Measurements from ENCODE around the gene CEMP1. TPM values are rescaled to one million over a fixed set of nuclear protein-coding genes. Genes with fewer than 3 reads are reported as not detected.
"Not testable (repeated sequence)": the region's sequence is repeated elsewhere in the genome, so short reads cannot be mapped to it uniquely, and the experiment has no call there.

Gene CEMP1
- total RNA-seq, 2 donors from 2014 or later, result 0.50 TPM; not detected in 1

DNA sequence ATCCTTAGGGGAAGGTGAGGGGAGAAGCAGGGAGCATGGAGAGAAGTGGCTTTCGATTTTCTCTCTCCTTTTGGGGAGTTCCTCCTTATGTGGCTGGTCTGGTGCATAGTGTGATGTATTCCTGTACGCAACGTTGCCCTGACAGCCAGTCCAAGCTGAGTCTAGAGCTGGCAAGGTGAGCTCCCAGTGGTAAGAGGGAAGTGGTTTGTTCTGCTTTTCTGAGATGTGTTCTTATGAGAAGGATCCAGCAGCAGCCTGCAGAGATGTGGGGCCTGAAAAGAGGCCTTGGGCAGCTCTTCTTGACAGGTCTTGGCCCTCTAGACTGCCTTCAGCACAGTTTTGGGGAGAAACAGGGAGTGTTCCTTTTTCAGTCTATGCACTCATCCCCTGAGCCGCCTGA lies 9.7 kb upstream of the CEMP1 start:
- H3K9me3 Mint-ChIP-seq; DNase-seq (ENCODE audit: low spot score in 2 of 2); ATAC-seq: not testable (repeated sequence)
- Mint-ChIP-seq H3K27ac (peak overlapping the region; percentile 48 to 74), H3K36me3 (peaks cover 0 to 10% of the 10 kb centered on the region in 2 donors)

DNA sequence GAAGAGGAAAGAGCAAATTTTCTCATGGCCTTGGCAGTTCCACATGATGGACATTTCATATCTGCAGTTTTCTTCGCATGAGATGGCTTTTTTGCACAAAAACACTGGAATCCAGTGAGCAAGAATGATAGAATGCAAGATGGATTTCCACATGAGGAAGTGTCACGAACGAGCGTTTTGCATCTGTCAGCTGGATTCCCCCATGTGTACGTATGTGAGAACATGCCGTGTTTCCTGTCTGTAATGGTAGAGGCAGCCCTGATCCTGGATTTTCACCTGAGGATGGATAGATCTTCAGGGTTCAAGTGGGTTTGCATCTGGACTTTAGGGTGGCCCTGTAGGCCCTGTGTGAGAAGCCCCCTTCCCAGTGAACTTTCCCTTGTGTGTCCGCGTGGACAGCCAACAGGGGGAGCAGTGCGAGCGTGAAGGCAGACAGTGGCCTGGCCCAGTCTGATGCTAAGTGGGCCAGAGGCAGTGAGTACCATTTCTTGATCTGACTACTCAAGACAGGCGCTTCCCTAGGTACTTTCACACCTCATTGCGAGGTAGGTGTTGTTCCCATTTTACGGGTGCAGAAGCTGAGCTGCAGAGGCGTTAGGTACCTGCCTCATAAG lies 8.7 kb upstream of the CEMP1 start:
- peak in 1 of 2 donors; percentile 55 for DNase-seq (ENCODE audit: low spot score in 2 of 2)
- ATAC-seq, H3K9me3 Mint-ChIP-seq: not testable (repeated sequence)

DNA sequence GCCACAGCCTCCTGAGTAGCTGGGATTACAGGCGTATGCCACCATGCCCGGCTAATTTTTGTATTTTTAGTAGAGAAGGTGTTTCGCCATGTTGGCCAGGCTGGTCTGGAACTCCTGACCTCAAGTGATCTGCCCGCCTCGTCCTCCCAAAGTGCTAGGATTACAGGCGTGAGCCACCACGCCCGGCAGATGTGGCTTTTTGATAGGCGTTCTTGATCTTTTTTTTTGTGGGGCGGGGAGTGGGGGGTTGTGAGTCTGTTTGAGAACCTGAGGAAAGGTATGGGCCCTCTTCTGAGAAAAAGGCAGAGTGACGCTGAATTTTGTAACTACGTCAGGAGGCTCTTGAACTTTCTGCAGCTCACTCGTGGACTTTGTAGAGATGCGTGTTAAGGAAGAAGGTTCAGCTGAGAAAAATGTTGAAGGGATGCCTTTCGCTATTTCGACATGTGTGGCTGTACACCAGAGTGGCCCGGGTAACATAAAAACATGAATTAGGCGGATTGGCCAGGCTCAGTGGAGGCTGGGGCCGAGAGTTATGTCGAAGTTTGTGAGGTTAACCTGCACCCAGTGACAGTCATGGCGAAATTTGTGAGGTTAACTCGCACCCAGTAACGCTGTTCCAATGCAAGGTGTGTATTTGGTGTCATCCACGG lies 8.1 kb upstream of the CEMP1 start:
- Mint-ChIP-seq H3K27ac (peak overlapping the region; percentile 48 to 70), H3K36me3 (peaks cover 0 to 10% of the 10 kb centered on the region in 2 donors)
- not testable (repeated sequence) for DNase-seq (ENCODE audit: low spot score in 2 of 2); H3K9me3 Mint-ChIP-seq; ATAC-seq

More for the DNA sequence above, 8.7 kb upstream of the CEMP1 start:
- peaks cover 0 to 10% of the 10 kb centered on the region in 2 donors for H3K36me3 Mint-ChIP-seq
- H3K27ac Mint-ChIP-seq, result peak overlapping the region in 1 of 2 donors; percentile 48

DNA sequence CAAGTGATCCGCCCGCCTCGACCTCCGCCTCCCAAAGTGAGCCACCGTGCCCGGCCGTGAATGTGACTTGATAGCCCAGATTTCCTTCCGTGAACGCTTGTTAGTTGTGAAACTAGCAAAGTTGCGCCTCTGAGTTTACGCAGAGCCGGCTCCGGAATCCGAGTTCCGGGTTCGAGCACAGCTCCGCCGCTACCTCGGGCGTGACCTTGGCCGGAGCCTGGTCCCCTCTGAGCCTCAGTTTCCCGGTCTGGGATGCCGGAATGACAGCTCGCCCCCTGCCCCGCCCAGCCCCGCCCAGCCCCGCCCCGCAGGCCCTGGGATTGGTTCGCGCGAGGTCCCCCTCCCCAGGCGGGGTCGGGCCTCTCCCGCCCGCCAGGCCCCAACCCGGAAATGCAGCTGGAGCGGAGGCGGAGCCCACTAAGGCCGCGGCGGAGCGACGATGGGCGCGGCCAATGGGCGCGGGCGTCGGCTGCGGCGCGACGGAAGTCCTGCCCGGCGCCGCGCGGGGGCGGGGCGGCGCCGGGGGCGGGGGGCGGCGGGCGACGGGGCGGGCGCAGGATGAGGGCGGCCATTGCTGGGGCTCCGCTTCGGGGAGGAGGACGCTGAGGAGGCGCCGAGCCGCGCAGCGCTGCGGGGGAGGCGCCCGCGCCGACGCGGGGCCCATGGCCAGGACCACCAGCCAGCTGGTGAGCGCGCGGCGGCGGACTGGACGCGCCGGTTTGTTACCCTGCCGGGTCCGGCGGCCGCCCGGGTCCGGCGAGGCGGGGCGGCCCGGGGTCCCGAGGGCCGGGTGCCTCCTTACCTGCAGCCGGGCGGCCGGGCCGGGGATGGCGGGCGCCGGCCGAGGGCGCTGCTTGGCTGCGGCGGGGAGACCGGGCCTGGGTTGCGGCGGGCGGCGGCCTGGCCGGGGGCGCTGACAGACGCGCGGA lies 6.5 kb upstream of the CEMP1 start, which contains the start of gene PDPK1:
TSS of gene PDPK1 (plus strand) at position 571 of the 929 bp plus-strand sequence. CDS start at position 663, 92 bp downstream.
- Mint-ChIP-seq H3K9me3 (no peaks in the 10 kb centered on the region), H3K27ac (peak within 1 kb of the TSS; percentile 83 to 93), H3K36me3 (peaks cover 0 to 10% of the 10 kb centered on the region in 2 donors)
- peak; percentile 93 to 96 for DNase-seq (ENCODE audit: low spot score in 2 of 2)
- ATAC-seq, result peak; percentile 90 to 91

DNA sequence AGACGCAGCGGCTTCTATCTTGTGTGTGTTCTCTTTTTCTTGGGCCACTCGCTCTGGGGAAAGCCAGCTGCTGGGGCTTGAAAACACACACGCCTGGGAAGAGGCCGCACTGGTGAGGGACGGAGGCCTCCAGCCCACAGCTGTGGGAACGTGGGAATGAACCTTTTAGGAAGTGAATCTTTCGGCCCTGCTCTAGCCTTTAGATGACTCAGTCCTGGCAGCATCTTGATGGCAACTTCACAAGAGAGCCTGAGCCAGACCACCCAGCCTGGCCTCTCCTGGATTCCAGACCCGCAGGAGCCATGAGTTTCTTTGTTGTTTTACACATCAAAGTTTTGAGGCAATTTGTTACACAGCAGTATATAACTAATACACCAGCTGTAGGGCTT lies 4.4 kb upstream of the CEMP1 start:
- H3K36me3 Mint-ChIP-seq, result peaks cover 0 to 10% of the 10 kb centered on the region in 2 donors
- no peak overlapping the region for H3K27ac Mint-ChIP-seq
- ATAC-seq (no peak), DNase-seq (ENCODE audit: low spot score in 2 of 2) (no peak)
- H3K9me3 Mint-ChIP-seq, result no peaks in the 10 kb centered on the region

DNA sequence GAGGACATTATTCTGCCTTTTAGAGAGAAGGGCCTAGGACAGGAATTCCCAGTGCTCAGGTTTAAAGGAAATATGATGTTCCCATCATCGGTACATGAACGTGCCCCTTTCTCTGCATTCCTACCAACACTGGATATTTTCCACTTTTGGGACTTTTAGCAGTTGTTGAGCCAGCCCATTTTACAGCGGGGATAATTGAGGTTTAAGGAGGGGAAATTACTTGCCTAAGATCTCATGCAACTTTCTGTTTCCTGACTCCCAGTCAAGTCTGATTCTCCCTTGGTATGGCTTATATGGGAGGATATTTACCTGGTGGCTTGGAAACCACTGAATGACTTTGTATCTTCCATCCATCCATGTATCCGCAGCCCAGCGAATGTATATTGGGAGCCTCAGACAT lies 3.1 kb upstream of the CEMP1 start:
- not testable (repeated sequence) for DNase-seq (ENCODE audit: low spot score in 2 of 2); H3K36me3 Mint-ChIP-seq; ATAC-seq; H3K9me3 Mint-ChIP-seq
- H3K27ac Mint-ChIP-seq, result peak overlapping the region; percentile 65 to 94

DNA sequence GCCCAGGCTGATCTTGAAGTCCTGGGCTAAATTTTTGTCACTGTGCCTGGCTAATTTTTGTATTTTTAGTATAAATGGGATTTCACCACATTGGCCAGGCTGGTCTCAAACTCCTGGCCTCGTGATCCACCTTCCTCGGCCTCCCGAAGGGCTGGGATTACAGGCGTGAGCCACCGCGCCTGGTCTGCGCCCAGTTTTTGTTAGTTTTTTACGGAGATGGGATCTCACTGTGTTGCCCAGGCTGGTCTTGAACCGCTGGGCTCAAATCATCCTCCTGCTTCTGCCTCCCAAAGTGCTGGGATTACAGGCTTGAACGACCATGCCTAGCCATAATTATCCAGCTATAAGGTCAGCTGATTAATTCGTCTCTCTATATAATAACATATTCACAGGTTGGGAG lies 2.7 kb upstream of the CEMP1 start:
- H3K36me3 Mint-ChIP-seq, result peaks cover 0 to 5% of the 10 kb centered on the region in 2 donors
- ATAC-seq, result no peak
- no peaks in the 10 kb centered on the region for H3K9me3 Mint-ChIP-seq
- no peak for DNase-seq (ENCODE audit: low spot score in 2 of 2)
- peak overlapping the region; percentile 65 to 94 for H3K27ac Mint-ChIP-seq

DNA sequence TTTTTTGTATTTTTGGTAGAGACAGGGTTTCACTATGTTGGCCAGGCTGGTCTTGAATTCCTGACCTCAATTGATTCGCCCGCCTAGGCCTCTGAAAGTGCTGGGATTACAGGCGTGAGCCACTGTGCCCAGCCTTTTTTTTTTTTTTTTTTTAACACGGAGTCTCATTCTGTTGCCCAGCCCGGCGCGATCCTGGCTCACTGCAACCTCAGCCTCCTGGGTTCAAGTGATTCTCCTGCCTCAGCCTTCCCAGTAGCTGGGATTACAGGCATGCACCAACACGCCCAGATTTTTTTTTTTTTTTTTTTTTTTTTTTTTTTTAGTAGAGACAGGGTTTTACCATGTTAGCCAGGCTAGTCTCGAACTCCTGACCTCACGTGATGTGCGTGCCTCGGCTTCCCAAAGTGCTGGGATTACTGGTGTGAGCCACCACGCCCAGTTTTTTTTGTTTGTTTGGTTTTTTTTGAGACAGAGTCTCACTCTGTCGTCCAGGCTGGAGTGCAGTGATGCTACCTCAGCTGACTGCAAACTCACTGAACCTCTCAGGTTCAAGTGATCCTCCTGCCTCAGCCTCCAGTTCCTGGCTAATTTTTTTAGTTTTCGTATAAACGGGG lies 2.0 kb upstream of the CEMP1 start:
- ATAC-seq; H3K9me3 Mint-ChIP-seq; DNase-seq (ENCODE audit: low spot score in 2 of 2); H3K36me3 Mint-ChIP-seq: not testable (repeated sequence)
- H3K27ac Mint-ChIP-seq, result peak overlapping the region; percentile 94 to 98

DNA sequence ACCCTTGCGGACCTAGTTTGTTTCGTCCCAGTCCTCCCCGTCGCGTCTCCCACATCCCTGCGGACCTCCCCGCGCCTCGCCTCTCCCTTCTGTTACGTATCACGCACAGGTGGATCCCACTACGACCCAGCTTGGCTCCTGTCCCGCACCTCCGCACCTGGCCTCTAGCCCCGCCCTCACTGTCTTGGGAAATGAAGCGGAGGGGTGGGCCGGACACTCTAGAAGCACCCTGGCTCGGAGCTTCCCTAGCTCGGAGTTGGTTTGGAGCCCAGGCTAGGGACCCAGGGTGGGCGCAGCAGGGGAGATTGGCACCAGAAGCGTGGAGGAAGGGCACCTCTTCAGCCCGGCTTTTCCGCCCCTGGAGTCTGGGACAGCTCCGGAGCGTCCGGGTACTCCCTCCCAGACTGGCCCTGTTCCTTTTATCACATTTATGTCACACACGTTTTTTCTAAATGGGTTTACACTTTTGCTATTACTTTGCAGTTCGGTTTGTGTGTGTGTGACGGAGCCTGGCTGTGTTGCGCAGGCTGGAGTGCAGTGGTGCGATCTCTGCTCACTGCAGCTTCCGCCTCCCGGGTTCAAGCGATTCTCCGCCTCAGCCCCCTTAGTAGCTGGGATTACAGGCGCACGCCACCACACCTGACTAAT lies 1.4 kb upstream of the CEMP1 start:
- Mint-ChIP-seq H3K9me3 (no peaks in the 10 kb centered on the region), H3K36me3 (no peaks in the 10 kb centered on the region), H3K27ac (peak overlapping the region; percentile 94 to 98)
- DNase-seq (ENCODE audit: low spot score in 2 of 2), result peak in 1 of 2 donors; percentile 61
- ATAC-seq, result peak; percentile 19 to 46

DNA sequence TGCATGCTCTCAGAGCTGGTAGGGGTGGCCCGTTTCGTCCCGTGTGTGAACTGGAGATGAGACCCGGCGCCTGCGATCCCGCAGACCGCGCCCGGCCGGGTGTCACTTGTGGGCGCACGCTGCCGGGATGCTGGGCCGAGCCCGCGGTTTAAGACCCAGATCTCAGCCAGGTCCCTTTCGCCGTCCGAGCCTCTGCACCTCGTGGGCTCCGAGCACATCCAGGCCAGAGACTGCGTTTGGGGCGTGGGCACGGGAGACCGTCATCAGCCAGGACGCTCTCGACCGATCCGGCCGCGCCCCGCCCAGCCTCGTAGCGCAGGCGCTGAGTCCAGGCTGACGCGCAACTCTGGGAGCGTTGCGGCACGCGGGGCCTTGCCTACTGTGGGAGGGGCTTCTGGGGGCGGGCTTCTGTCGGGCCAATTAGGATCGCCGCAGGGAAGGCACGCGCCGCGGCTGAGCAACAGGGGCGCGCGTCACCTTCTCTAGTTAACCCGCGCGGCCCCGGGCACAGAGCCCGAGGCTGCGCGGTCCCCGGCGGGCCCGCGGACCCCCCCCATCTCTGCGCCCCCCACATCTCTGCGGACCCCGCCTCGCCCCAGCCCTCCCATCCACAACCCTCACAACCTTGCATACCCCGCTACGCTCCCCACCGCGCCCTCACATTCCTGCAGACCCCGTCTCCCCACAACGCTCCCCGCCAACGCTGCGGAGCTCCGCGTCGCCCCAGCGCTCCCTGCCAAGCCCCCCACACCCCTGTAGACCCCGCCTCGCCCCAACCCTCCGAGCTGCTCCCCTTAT lies 687 bp upstream of the CEMP1 start:
- ATAC-seq (peak; percentile 90 to 93), DNase-seq (ENCODE audit: low spot score in 2 of 2) (peak; percentile 96 to 97)
- Mint-ChIP-seq H3K27ac (peak overlapping the region; percentile 94 to 98), H3K9me3 (no peaks in the 10 kb centered on the region), H3K36me3 (no peaks in the 10 kb centered on the region)

DNA sequence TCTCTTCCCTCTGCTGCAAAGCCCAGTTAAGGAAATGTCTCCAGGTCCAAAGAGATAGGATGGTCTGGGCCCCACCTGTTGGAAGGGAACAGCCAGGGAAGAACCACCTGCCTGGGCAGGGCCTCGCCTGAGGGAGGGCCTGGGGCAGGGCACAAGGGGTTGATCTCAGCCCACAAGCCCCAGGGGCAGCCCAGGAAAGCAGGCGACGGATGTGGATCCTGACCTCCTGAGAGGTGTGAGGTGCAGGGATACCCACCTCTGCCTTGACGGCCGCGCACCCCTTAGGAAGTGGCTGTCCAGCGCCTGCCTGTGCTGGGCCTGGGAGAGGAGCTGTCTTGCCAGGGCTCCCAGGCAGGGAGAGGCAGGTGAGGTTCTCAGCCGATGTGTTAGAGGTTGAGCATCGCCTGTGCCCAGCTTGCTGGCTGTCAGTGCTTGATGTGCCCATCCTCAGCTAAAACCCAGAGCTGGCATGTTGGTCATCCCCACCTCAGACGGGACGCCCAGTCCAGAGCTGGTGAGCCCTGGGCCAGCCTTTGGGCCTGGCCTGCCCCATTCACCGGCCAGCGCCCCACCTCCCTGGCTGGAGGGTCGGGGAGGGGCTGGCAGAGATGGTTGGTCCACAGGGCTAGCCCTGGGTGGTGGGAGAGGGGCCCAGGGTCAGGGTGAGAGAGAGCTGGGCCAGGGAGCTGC lies 434 bp downstream of the CEMP1 start:
- H3K36me3 Mint-ChIP-seq, result no peaks in the 10 kb centered on the region
- peak overlapping the region; percentile 89 to 94 for H3K27ac Mint-ChIP-seq
- ATAC-seq, result no peak
- H3K9me3 Mint-ChIP-seq, result no peaks in the 10 kb centered on the region
- DNase-seq (ENCODE audit: low spot score in 2 of 2), result no peak

DNA sequence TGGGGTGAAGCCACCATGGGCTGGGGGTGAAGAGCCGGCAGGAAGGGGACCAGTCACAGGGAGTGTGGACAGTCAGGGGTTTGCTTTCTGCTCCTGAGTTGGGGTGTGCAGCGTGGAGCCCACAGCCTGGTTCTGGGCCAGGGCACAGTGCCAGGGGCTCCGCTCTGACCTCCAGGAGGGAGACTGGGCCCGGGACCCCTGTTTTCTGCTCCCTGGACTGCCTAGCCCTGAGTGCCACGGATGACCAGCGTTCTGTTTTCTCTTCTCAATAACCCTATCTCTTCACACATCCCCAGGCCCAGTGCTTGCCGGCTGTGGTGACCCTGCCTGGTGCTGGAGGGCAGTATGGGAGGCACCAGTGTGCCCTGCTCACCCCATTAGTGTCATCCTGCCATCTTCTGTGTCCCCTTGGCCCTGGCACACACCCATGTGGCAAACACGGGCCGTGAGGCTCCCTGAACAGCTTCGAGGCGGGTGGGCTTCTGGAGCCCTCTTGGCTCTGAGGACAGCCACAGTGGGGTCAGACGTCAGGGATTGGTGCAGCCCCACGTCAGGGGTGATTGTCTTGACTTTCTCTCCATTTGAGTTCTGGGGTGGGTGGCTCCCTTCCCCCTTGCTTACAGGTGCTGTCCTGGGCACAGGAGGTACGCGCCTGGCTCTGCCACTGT lies 1.1 kb downstream of the CEMP1 start:
- Mint-ChIP-seq H3K27ac (peak overlapping the region; percentile 69 to 81), H3K9me3 (no peaks in the 10 kb centered on the region), H3K36me3 (no peaks in the 10 kb centered on the region)
- DNase-seq (ENCODE audit: low spot score in 2 of 2) (no peak), ATAC-seq (no peak)

DNA sequence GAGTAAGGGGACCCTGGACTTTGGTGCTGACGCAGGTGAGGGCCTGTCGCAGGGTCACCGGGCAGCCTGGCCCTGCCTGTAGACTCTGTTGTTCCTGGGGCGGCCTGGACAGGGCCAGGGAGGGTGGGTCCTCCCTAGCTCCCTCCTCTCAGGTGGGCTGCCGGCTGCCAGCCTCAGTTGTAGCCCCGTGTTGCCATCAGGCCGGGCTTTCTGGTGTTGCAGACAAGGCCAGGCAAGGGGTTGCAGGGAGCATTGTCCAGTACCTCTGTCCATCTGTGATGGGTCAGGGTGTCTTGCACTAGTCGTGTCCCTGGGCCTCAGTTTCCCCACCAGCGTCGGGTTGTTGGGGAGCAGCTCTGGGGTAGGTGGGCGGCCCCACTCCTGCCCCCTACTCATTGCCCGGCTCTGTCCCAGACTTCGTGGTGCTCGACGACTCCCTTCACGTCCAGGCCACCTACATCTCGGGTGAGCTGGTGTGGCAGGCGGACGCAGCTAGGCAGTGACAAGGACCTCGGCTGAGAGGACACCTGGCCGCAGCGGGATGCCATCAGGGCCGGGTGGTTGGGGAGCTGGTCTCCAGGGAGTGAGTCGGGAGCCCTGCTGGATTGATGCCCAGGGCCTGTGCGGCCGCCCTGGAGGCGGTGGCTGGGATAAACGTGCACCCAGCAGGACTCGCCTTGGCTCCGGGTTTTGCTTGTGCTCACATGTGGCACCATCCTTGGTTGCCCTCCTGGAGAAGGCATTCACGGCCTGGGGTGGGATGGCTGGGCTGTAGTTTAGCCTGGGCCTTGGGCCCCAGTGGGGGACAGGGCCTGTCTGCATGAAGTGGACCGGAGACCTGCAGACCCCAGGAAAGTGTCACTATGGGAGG lies 1.9 kb downstream of the CEMP1 start:
- no peak for ATAC-seq
- no peak for DNase-seq (ENCODE audit: low spot score in 2 of 2)
- Mint-ChIP-seq H3K36me3 (peaks cover 0 to 8% of the 10 kb centered on the region in 2 donors), H3K27ac (no peak overlapping the region), H3K9me3 (no peaks in the 10 kb centered on the region)
